WTC11 (cell line): Measurements from ENCODE around the gene MANEA. TPM values are rescaled to one million over a fixed set of nuclear protein-coding genes. Genes with fewer than 3 reads are reported as not detected.

Experiments
- ATAC-seq: fragments of 200-7000 bp; cut with Tn5 transposase; 2 replicates; pipeline ENCODE4 v1.10.0; 2021; ENCODE audit warnings: mild to moderate bottlenecking, moderate library complexity
- CTCF ChIA-PET: fragments of 300-600 bp; sonication (Branson Sonifier 250); formaldehyde crosslinking; loops from one replicate; lab custom pipeline; 2021; ENCODE audit warnings: antibody characterized with exemption; lab: Charles Lee
- POLR2A ChIA-PET: fragments of 350-600 bp; sonication (Branson Sonifier 250); formaldehyde crosslinking; loops from one replicate; lab custom pipeline; 2021; ENCODE audit warnings: antibody characterized with exemption; lab: Charles Lee
- DNase-seq: peaks from one replicate; pipeline ENCODE4 v3.0.0; 2021; ENCODE audit warnings: low spot score
- H3K27ac Mint-ChIP-seq: 2 replicates; pipeline ENCODE4 v1.8.0; 2021; ENCODE audit warnings: mixed read lengths
- H3K27me3 Mint-ChIP-seq: 2 replicates; pipeline ENCODE4 v1.8.0; 2021; ENCODE audit warnings: low read depth, mild to moderate bottlenecking, moderate library complexity, mixed read lengths
- H3K36me3 Mint-ChIP-seq: 2 replicates; pipeline ENCODE4 v1.8.0; 2021; ENCODE audit warnings: mixed read lengths
- H3K4me1 Mint-ChIP-seq: 2 replicates; pipeline ENCODE4 v1.8.0; 2022; ENCODE audit warnings: mixed read lengths
- H3K4me3 Mint-ChIP-seq: 2 replicates; pipeline ENCODE4 v1.8.0; 2021; ENCODE audit warnings: mild to moderate bottlenecking, moderate library complexity, mixed read lengths
- H3K9me3 Mint-ChIP-seq: 2 replicates; pipeline ENCODE4 v1.8.0; 2021; ENCODE audit warnings: mixed read lengths
- ATF1 ChIP-seq: sonication (generic); formaldehyde crosslinking; IDR thresholded peaks from 2 replicates; pipeline ENCODE4 v1.8.1; 2023; ENCODE audit warnings: mild to moderate bottlenecking, moderate library complexity, missing genetic modification reagents
- CBFB ChIP-seq: sonication (generic); formaldehyde crosslinking; IDR thresholded peaks from 2 replicates; pipeline ENCODE4 v1.8.1; 2022; ENCODE audit warnings: mild to moderate bottlenecking, low read depth, missing genetic modification reagents
- CDX4 ChIP-seq: fragments of 250-450 bp; sonication (Bioruptor Pico); IDR thresholded peaks from 2 replicates; pipeline ENCODE4 v1.9.0; 2021; ENCODE audit warnings: moderate library complexity, mild to moderate bottlenecking, inconsistent platforms, borderline replicate concordance
- CREM ChIP-seq: sonication (generic); formaldehyde crosslinking; IDR thresholded peaks from 2 replicates; pipeline ENCODE4 v1.8.1; 2022; ENCODE audit warnings: mild to moderate bottlenecking, missing genetic modification reagents, moderate library complexity
- EMX1 ChIP-seq: fragments of 250-450 bp; sonication (Bioruptor Pico); IDR thresholded peaks from 2 replicates; pipeline ENCODE4 v1.8.0; 2021; ENCODE audit warnings: mild to moderate bottlenecking
- ESRRA ChIP-seq: sonication (generic); formaldehyde crosslinking; IDR thresholded peaks from 2 replicates; pipeline ENCODE4 v1.8.1; 2022; ENCODE audit warnings: mild to moderate bottlenecking, missing genetic modification reagents, borderline replicate concordance
- FOXJ3 ChIP-seq: sonication (generic); formaldehyde crosslinking; IDR thresholded peaks from 2 replicates; pipeline ENCODE4 v1.9.0; 2021; ENCODE audit warnings: missing genetic modification reagents, mild to moderate bottlenecking, borderline replicate concordance
- FOXK1 ChIP-seq: sonication (generic); formaldehyde crosslinking; IDR thresholded peaks from 2 replicates; pipeline ENCODE4 v1.8.0; 2022; ENCODE audit warnings: mild to moderate bottlenecking, moderate library complexity, missing genetic modification reagents
- GRHL2 ChIP-seq: fragments of 250-450 bp; sonication (Bioruptor Pico); IDR thresholded peaks from 2 replicates; pipeline ENCODE4 v1.8.0; 2022; ENCODE audit warnings: mild to moderate bottlenecking, moderate library complexity; ENCODE audit not compliant: insufficient replicate concordance, severe bottlenecking
- HMGA2 ChIP-seq: fragments of 250-450 bp; sonication (Bioruptor Pico); IDR thresholded peaks from 2 replicates; pipeline ENCODE4 v1.4.0; 2021; ENCODE audit warnings: mild to moderate bottlenecking, moderate library complexity
- IRF2 ChIP-seq: sonication (generic); formaldehyde crosslinking; IDR thresholded peaks from 2 replicates; pipeline ENCODE4 v1.8.0; 2022; ENCODE audit warnings: low read depth, missing genetic modification reagents, borderline replicate concordance
- NR1H2 ChIP-seq: sonication (generic); formaldehyde crosslinking; IDR thresholded peaks from 2 replicates; pipeline ENCODE4 v1.9.0; 2021; ENCODE audit warnings: mild to moderate bottlenecking, moderate library complexity, missing genetic modification reagents
- NR3C1 ChIP-seq: sonication (generic); formaldehyde crosslinking; conservative IDR thresholded peaks from 2 replicates; pipeline ENCODE4 v1.8.1; 2023; ENCODE audit warnings: low read depth, mild to moderate bottlenecking, missing genetic modification reagents
- PRRX2 ChIP-seq: fragments of 250-450 bp; sonication (Bioruptor Pico); IDR thresholded peaks from 2 replicates; pipeline ENCODE4 v1.8.0; 2021; ENCODE audit warnings: mild to moderate bottlenecking
- RELA ChIP-seq: sonication (generic); formaldehyde crosslinking; IDR thresholded peaks from 2 replicates; pipeline ENCODE4 v1.8.1; 2022; ENCODE audit warnings: missing genetic modification reagents, mild to moderate bottlenecking, borderline replicate concordance
- RORB ChIP-seq: fragments of 250-450 bp; sonication (Bioruptor Pico); IDR thresholded peaks from 2 replicates; pipeline ENCODE4 v1.9.0; 2021; ENCODE audit warnings: mild to moderate bottlenecking
- SMAD3 ChIP-seq: sonication (generic); formaldehyde crosslinking; IDR thresholded peaks from 2 replicates; pipeline ENCODE4 v1.8.0; 2022; ENCODE audit warnings: missing genetic modification reagents, mild to moderate bottlenecking, borderline replicate concordance
- SMAD4 ChIP-seq: sonication (generic); formaldehyde crosslinking; IDR thresholded peaks from 2 replicates; pipeline ENCODE4 v1.8.0; 2022; ENCODE audit warnings: mild to moderate bottlenecking, missing genetic modification reagents
- SOX15 ChIP-seq: fragments of 250-450 bp; sonication (Bioruptor Pico); IDR thresholded peaks from 2 replicates; pipeline ENCODE4 v1.9.0; 2021; ENCODE audit warnings: mild to moderate bottlenecking
- TEAD1 ChIP-seq: sonication (generic); formaldehyde crosslinking; IDR thresholded peaks from 2 replicates; pipeline ENCODE4 v1.8.0; 2022; ENCODE audit warnings: mild to moderate bottlenecking, missing genetic modification reagents
- TEAD4 ChIP-seq: sonication (generic); formaldehyde crosslinking; IDR thresholded peaks from 2 replicates; pipeline ENCODE4 v1.8.0; 2022; ENCODE audit warnings: mild to moderate bottlenecking, missing genetic modification reagents
- USF1 ChIP-seq: sonication (generic); formaldehyde crosslinking; IDR thresholded peaks from 2 replicates; pipeline ENCODE4 v1.8.0; 2022; ENCODE audit warnings: mild to moderate bottlenecking, missing genetic modification reagents
- ZBTB43 ChIP-seq: sonication (generic); formaldehyde crosslinking; IDR thresholded peaks from 2 replicates; pipeline ENCODE4 v1.8.1; 2023; ENCODE audit warnings: mild to moderate bottlenecking, missing genetic modification reagents
- ZNF138 ChIP-seq: sonication (generic); formaldehyde crosslinking; conservative IDR thresholded peaks from 2 replicates; pipeline ENCODE4 v1.8.1; 2022; ENCODE audit warnings: mild to moderate bottlenecking, moderate library complexity, missing genetic modification reagents
- ZNF416 ChIP-seq: fragments of 250-450 bp; sonication (Bioruptor Pico); IDR thresholded peaks from 2 replicates; pipeline ENCODE4 v1.9.0; 2021; ENCODE audit warnings: mild to moderate bottlenecking, inconsistent platforms
- ZNF512 ChIP-seq: sonication (generic); formaldehyde crosslinking; IDR thresholded peaks from 2 replicates; pipeline ENCODE4 v1.8.1; 2022; ENCODE audit warnings: missing genetic modification reagents, borderline replicate concordance
- total RNA-seq: library from RNA; stranded (reverse); gene quantifications from 3 replicates; pipeline ENCODE4 v1.2.3, GENCODE V29; 2021

The MANEA gene
- total RNA-seq, 1 experiment from 2014 or later, result 6.1 TPM

- TF ChIP-seq ZNF512 (CRISPR knock-in tag) (0 out of 2 replicates have a peak, but pooled peaks have one; percentile 49), TEAD4 (CRISPR knock-in tag) (no peak), CDX4 (CRISPR knock-in tag) (no peak)
- TF ChIP-seq, all 79 proteins: peak for 7
Measured at GRCh38 chr6:95529762-95530161, 47.6 kb upstream of the MANEA start (continued).

- Mint-ChIP-seq H3K27me3 (no peaks in the 10 kb centered on the region), H3K4me3 (peak overlapping the region; percentile 45)
- POLR2A ChIA-PET, result no interaction called here
Measured at GRCh38 chr6:95530176-95530819, 47.0 kb upstream of the MANEA start.

GRCh38 chr6:95543798-95544197 lies 33.5 kb upstream of the MANEA start:
- POLR2A ChIA-PET, result no interaction called here
- peaks cover 21% of the 10 kb centered on the region for H3K4me1 Mint-ChIP-seq
- CTCF ChIA-PET, result no interaction called here
- H3K9me3 Mint-ChIP-seq, result peaks cover 6% of the 10 kb centered on the region
- H3K27me3 Mint-ChIP-seq, result no peaks in the 10 kb centered on the region
- ATAC-seq (peak; percentile 43; the same call in 1 of the 2 replicates), DNase-seq (no peak)
- H3K36me3 Mint-ChIP-seq, result peaks cover 3% of the 10 kb centered on the region
- no peak for TF ChIP-seq ATF1 (CRISPR knock-in tag)
- TF ChIP-seq HMGA2 (CRISPR knock-in tag), result no peak
- TF ChIP-seq CREM (CRISPR knock-in tag), result no peak
- TF ChIP-seq TEAD1 (CRISPR knock-in tag), result no peak
- TF ChIP-seq USF1 (CRISPR knock-in tag), result no peak
- no peak for TF ChIP-seq IRF2 (CRISPR knock-in tag)
- no peak for TF ChIP-seq FOXJ3 (CRISPR knock-in tag)
- TF ChIP-seq PRRX2 (CRISPR knock-in tag), result no peak
- no peak for TF ChIP-seq SMAD4 (CRISPR knock-in tag)
- TF ChIP-seq ZBTB43 (CRISPR knock-in tag), result no peak
- no peak for TF ChIP-seq ZNF138
- H3K27ac Mint-ChIP-seq, result no peak overlapping the region
- H3K4me3 Mint-ChIP-seq, result no peak overlapping the region

More at GRCh38 chr6:95530176-95530819, 47.0 kb upstream of the MANEA start:
- peaks cover 52% of the 10 kb centered on the region for H3K4me1 Mint-ChIP-seq
- H3K27ac Mint-ChIP-seq, result peak overlapping the region; percentile 84
- peaks cover 3% of the 10 kb centered on the region for H3K9me3 Mint-ChIP-seq
- no peak for DNase-seq
- peaks cover under 1% of the 10 kb centered on the region; the same call in 1 of the 2 replicates for H3K36me3 Mint-ChIP-seq
- TF ChIP-seq FOXK1 (CRISPR knock-in tag) (no peak), RORB (CRISPR knock-in tag) (no peak)
- CTCF ChIA-PET, result no interaction called here
- peak; percentile 76 for ATAC-seq

- CTCF ChIA-PET, result no interaction called here
- no peaks in the 10 kb centered on the region for H3K9me3 Mint-ChIP-seq
- peaks cover 17% of the 10 kb centered on the region for H3K4me1 Mint-ChIP-seq
- H3K36me3 Mint-ChIP-seq, result no peaks in the 10 kb centered on the region
- ATAC-seq (no peak), DNase-seq (no peak)
- POLR2A ChIA-PET, result no interaction called here
- H3K4me3 Mint-ChIP-seq, result no peak overlapping the region
- H3K27ac Mint-ChIP-seq, result no peak overlapping the region
- H3K27me3 Mint-ChIP-seq, result no peaks in the 10 kb centered on the region
- TF ChIP-seq NR3C1 (CRISPR knock-in tag), result no peak
- TF ChIP-seq CBFB, result no peak
- no peak for TF ChIP-seq ZBTB43 (CRISPR knock-in tag)
- TF ChIP-seq EMX1 (CRISPR knock-in tag), result no peak
- no peak for TF ChIP-seq GRHL2 (CRISPR knock-in tag)
- TF ChIP-seq HMGA2 (CRISPR knock-in tag), result no peak
- no peak for TF ChIP-seq ESRRA (CRISPR knock-in tag)
- TF ChIP-seq SMAD3 (CRISPR knock-in tag), result no peak
- TF ChIP-seq ZNF416 (CRISPR knock-in tag), result no peak
- no peak for TF ChIP-seq RELA (CRISPR knock-in tag)
- no peak for TF ChIP-seq FOXJ3 (CRISPR knock-in tag)
- no peak for TF ChIP-seq SOX15 (CRISPR knock-in tag)
- no peak for TF ChIP-seq NR1H2 (CRISPR knock-in tag)
Measured at GRCh38 chr6:95544517-95545225, 32.7 kb upstream of the MANEA start.
